Naive thymus-derived CD8-positive, alpha-beta T cell (primary cell): ENCODE results near the gene TTYH1. TPM values are rescaled to one million over a fixed set of nuclear protein-coding genes. Genes with fewer than 3 reads are reported as not detected.
A peak's percentile ranks its signal among the peaks of the same experiment; 100 is the strongest.
"Not testable (repeated sequence)": the region's sequence is repeated elsewhere in the genome, so short reads cannot be mapped to it uniquely, and the experiment has no call there.

Experiments used
- ATAC-seq, 2 donors: fragments of 150-1000 bp; cut with Tn5 transposase in 1 of 2; sonication (Bioruptor Pico), chemical (Tn5 transposase) in 1 of 2; 1 replicate in 1 of 2; 2 replicates in 1 of 2; pipeline ENCODE4 v1.10.0; 2021; ENCODE audit warnings: mild to moderate bottlenecking in 2 of 2, moderate library complexity in 2 of 2
- POLR2A ChIA-PET: fragments of 350-600 bp; sonication (Branson Sonifier 250); formaldehyde crosslinking; loops from one replicate; lab custom pipeline; 2021; ENCODE audit warnings: antibody characterized with exemption; lab: Charles Lee
- DNase-seq, 10 donors: peaks; one replicate each; pipeline versions ENCODE4 v3.0.0 to v3.0.0-alpha.2; 2020 to 2022
- H3K27ac Mint-ChIP-seq, 10 donors: one replicate each; pipeline ENCODE4 v1.8.0; 2020 to 2022; ENCODE audit warnings: mild to moderate bottlenecking in 10 of 10, mixed read lengths in 10 of 10, moderate library complexity in 4 of 10, inconsistent platforms in 1 of 10
- H3K27me3 Mint-ChIP-seq, 5 donors: one replicate each; pipeline ENCODE4 v1.8.0; 2021 to 2022; ENCODE audit warnings: mixed read lengths in 5 of 5
- H3K36me3 Mint-ChIP-seq, 3 donors: one replicate each; pipeline ENCODE4 v1.8.0; 2020 to 2022; ENCODE audit warnings: mixed read lengths in 3 of 3, mild to moderate bottlenecking in 2 of 3, inconsistent platforms in 1 of 3
- H3K4me1 Mint-ChIP-seq, 4 donors: one replicate each; pipeline ENCODE4 v1.8.0; 2021 to 2022; ENCODE audit warnings: mixed read lengths in 4 of 4
- H3K4me3 Mint-ChIP-seq, 10 donors: one replicate each; pipeline ENCODE4 v1.8.0; 2020 to 2022; ENCODE audit warnings: mild to moderate bottlenecking in 10 of 10, mixed read lengths in 10 of 10, moderate library complexity in 6 of 10, inconsistent platforms in 1 of 10
- H3K9me3 Mint-ChIP-seq, 9 donors: one replicate each; pipeline ENCODE4 v1.8.0; 2020 to 2022; ENCODE audit warnings: mixed read lengths in 9 of 9, mild to moderate bottlenecking in 3 of 9, inconsistent platforms in 1 of 9, moderate library complexity in 1 of 9
- polyA plus RNA-seq, 3 donors: library from polyadenylated mRNA; unstranded; fragments of 300-500 nt; fragmentation: Illumina TruSeq; gene quantifications; one replicate each; pipeline ENCODE4 v1.2.3, GENCODE V29; 2021
- total RNA-seq, 8 experiments: library from RNA in 2 of 8; stranded (reverse) in 2 of 8; gene quantifications; one replicate each; pipeline ENCODE4 v1.2.3 and lab custom pipeline; 2021 to 2026

Gene TTYH1
- total RNA-seq (not detected), polyA plus RNA-seq (under 1 TPM in 2 of 3 donors, not detected in 1; 0.04 to 0.65 TPM), total RNA-seq (lab: John Stamatoyannopoulos, UW) (0 to 0.25 (median 0) reads per million in 6 experiments)

- H3K27ac Mint-ChIP-seq: peak within 1 kb of the TSS in 1 of 10 donors; percentile 53
- H3K36me3 Mint-ChIP-seq: peaks cover 0 to 10% (median 0%) of the 10 kb centered on the region in 3 donors
- POLR2A ChIA-PET: interaction anchor here (1.2 kb wide), 1 partner anchor 33 kb away, joined by 4 read pairs; the partner anchor contains the start of gene LENG8
Measured at GRCh38 chr19:54415208-54415900, at the start of gene TTYH1. Gene TTYH1 (plus strand): TSS chr19:54415464. CDS start chr19:54415553, 89 bp downstream.

DNA sequence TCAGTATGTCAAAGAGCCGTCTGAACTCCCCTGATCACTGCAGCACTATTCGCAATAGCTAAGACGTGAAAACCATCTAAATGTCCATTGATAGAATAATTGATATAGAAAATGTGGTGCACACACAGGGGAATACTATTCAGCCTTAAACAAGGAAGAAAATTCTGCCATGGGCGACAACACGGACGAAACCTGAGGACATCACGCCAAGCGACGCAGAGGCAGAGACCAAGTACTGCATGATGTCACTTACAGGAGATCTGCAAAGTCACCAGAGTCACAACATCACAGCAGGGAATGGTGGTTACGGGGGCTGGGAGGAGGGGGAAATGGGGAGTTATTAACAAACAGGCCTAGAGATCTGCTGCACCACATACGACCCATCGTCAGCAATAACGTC, 49.5 kb upstream of the TTYH1 start:
- POLR2A ChIA-PET: interaction anchor here (1.2 to 4.7 kb wide), 3 partner anchors 7 to 22 kb away, joined by 3 to 32 read pairs (median 9); no protein-coding TSS in a partner anchor
- Mint-ChIP-seq H3K4me1 (peaks cover 37 to 89% (median 71%) of the 10 kb centered on the region in 4 donors), H3K27ac (peak overlapping the region in 8 of 10 donors; percentile 27 to 95 (median 88)), H3K4me3 (peak overlapping the region in 9 of 10 donors; percentile 13 to 96 (median 50))
- H3K9me3 Mint-ChIP-seq, H3K36me3 Mint-ChIP-seq, DNase-seq, H3K27me3 Mint-ChIP-seq, ATAC-seq: not testable (repeated sequence)

More at GRCh38 chr19:54415208-54415900, at the start of gene TTYH1:
- peak in 9 of 10 donors; percentile 22 to 66 (median 44) for DNase-seq
- Mint-ChIP-seq H3K4me1 (peaks cover 17 to 24% (median 20%) of the 10 kb centered on the region in 4 donors), H3K27me3 (peaks cover 18 to 54% (median 44%) of the 10 kb centered on the region in 5 donors), H3K9me3 (peaks cover 0 to 12% (median 0%) of the 10 kb centered on the region in 9 donors), H3K4me3 (peak within 1 kb of the TSS in 6 of 10 donors; percentile 5 to 48 (median 24))
- peak; percentile 73 to 79 for ATAC-seq

GRCh38 chr19:54366811-54367210, 48.5 kb upstream of the TTYH1 start:
- no peaks in the 10 kb centered on the region for H3K27me3 Mint-ChIP-seq
- peaks cover 4 to 6% (median 4%) of the 10 kb centered on the region in 3 donors for H3K36me3 Mint-ChIP-seq
- no peak for ATAC-seq
- no peaks in the 10 kb centered on the region for H3K9me3 Mint-ChIP-seq
- POLR2A ChIA-PET: interaction anchor here (0.7 to 1.5 kb wide), 2 partner anchors 10 to 22 kb away, joined by 4 read pairs; no protein-coding TSS in a partner anchor
- H3K27ac Mint-ChIP-seq: peak overlapping the region in 7 of 10 donors; percentile 33 to 95 (median 50)
- peaks cover 37 to 87% (median 70%) of the 10 kb centered on the region in 4 donors for H3K4me1 Mint-ChIP-seq
- peak overlapping the region in 4 of 10 donors; percentile 8 to 54 (median 18) for H3K4me3 Mint-ChIP-seq
- no peak for DNase-seq

- POLR2A ChIA-PET: interaction anchor here (0.9 to 1.5 kb wide), 2 partner anchors 10 to 19 kb away, joined by 3 to 7 read pairs; no protein-coding TSS in a partner anchor
- peaks cover 31 to 83% (median 70%) of the 10 kb centered on the region in 4 donors for H3K4me1 Mint-ChIP-seq
- no peaks in the 10 kb centered on the region for H3K9me3 Mint-ChIP-seq
- no peak for DNase-seq
- peak overlapping the region; percentile 86 to 94 (median 89) for H3K4me3 Mint-ChIP-seq
- ATAC-seq: no peak
- no peaks in the 10 kb centered on the region for H3K36me3 Mint-ChIP-seq
- peak overlapping the region; percentile 78 to 96 (median 92) for H3K27ac Mint-ChIP-seq
- no peaks in the 10 kb centered on the region for H3K27me3 Mint-ChIP-seq
Measured at GRCh38 chr19:54369082-54369687, 46.1 kb upstream of the TTYH1 start.

- not testable (repeated sequence) for H3K36me3 Mint-ChIP-seq, H3K27me3 Mint-ChIP-seq, H3K9me3 Mint-ChIP-seq
- Mint-ChIP-seq H3K4me3 (peak overlapping the region; percentile 86 to 94 (median 89)), H3K27ac (peak overlapping the region; percentile 78 to 96 (median 92)), H3K4me1 (peaks cover 26 to 85% (median 73%) of the 10 kb centered on the region in 4 donors)
- DNase-seq: peak in 1 of 10 donors; percentile 32
- ATAC-seq: peak; percentile 30 to 45
- POLR2A ChIA-PET: interaction anchor here (0.7 to 1.5 kb wide), 4 partner anchors 9 to 21 kb away, joined by 3 to 7 read pairs (median 3); no protein-coding TSS in a partner anchor
Measured at GRCh38 chr19:54369688-54370433, 45.4 kb upstream of the TTYH1 start.

DNA sequence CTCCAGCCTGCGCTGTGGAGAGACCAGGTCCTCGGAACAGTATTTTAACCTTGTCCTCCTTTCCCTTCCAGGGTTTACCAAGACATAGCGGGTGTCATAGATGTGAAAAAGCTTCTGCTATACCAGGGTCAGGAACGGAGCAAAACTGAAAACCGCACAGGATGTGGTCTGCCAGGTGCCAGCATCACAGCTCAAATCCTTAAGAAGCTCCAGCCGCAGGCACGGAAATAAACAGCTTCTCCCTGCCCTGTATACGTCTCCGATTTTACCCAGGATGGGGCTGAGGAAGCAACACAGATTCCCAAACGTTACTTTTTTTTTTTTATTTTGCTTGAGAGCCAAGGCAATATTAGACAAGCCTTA, 44.8 kb upstream of the TTYH1 start:
- ATAC-seq: peak; percentile 68 to 85
- POLR2A ChIA-PET: interaction anchor here (0.7 kb wide), 3 partner anchors 9 to 20 kb away, joined by 3 to 4 read pairs (median 3); no protein-coding TSS in a partner anchor
- not testable (repeated sequence) for H3K36me3 Mint-ChIP-seq, H3K9me3 Mint-ChIP-seq, H3K27me3 Mint-ChIP-seq
- DNase-seq: peak; percentile 18 to 79 (median 63)
- H3K4me1 Mint-ChIP-seq: peaks cover 31 to 85% (median 74%) of the 10 kb centered on the region in 4 donors
- peak overlapping the region; percentile 86 to 94 (median 89) for H3K4me3 Mint-ChIP-seq
- peak overlapping the region; percentile 67 to 96 (median 92) for H3K27ac Mint-ChIP-seq

GRCh38 chr19:54371453-54371852, 43.8 kb upstream of the TTYH1 start:
- H3K9me3 Mint-ChIP-seq: not testable (repeated sequence)
- H3K4me3 Mint-ChIP-seq: peak overlapping the region; percentile 43 to 91 (median 77)

GRCh38 chr19:54373781-54374631, 41.3 kb upstream of the TTYH1 start:
- DNase-seq: no peak
- H3K27me3 Mint-ChIP-seq: no peaks in the 10 kb centered on the region
- H3K4me1 Mint-ChIP-seq: peaks cover 38 to 89% (median 80%) of the 10 kb centered on the region in 4 donors
- POLR2A ChIA-PET: interaction anchor here (0.9 to 3.2 kb wide), 4 partner anchors 9 to 44 kb away, joined by 3 to 31 read pairs (median 6); partner anchors contain the start of gene LAIR1
- H3K27ac Mint-ChIP-seq: peak overlapping the region in 3 of 10 donors; percentile 6 to 48 (median 40)
- no peaks in the 10 kb centered on the region for H3K36me3 Mint-ChIP-seq
- H3K9me3 Mint-ChIP-seq: no peaks in the 10 kb centered on the region
- no peak for ATAC-seq
- H3K4me3 Mint-ChIP-seq: peak overlapping the region in 9 of 10 donors; percentile 16 to 86 (median 68)

More at GRCh38 chr19:54371453-54371852, 43.8 kb upstream of the TTYH1 start:
- H3K27me3 Mint-ChIP-seq, H3K36me3 Mint-ChIP-seq, DNase-seq, ATAC-seq: not testable (repeated sequence)
- H3K4me1 Mint-ChIP-seq: peaks cover 34 to 84% (median 74%) of the 10 kb centered on the region in 4 donors
- H3K27ac Mint-ChIP-seq: peak overlapping the region in 9 of 10 donors; percentile 76 to 92 (median 87)
- POLR2A ChIA-PET: interaction anchor here (1.0 to 3.2 kb wide), 4 partner anchors 9 to 77 kb away, joined by 3 to 31 read pairs (median 6); no protein-coding TSS in a partner anchor

GRCh38 chr19:54375181-54375938, 39.9 kb upstream of the TTYH1 start:
- H3K4me1 Mint-ChIP-seq: peaks cover 41 to 88% (median 85%) of the 10 kb centered on the region in 4 donors
- peak in 1 of 2 donors; percentile 17 for ATAC-seq
- DNase-seq: peak in 1 of 10 donors; percentile 37
- peak overlapping the region; percentile 65 to 89 (median 80) for H3K4me3 Mint-ChIP-seq
- H3K9me3 Mint-ChIP-seq, H3K36me3 Mint-ChIP-seq, H3K27me3 Mint-ChIP-seq: not testable (repeated sequence)
- POLR2A ChIA-PET: interaction anchor here (1.3 to 1.4 kb wide), 2 partner anchors 13 kb away, joined by 6 to 14 read pairs; no protein-coding TSS in a partner anchor
- H3K27ac Mint-ChIP-seq: peak overlapping the region in 9 of 10 donors; percentile 65 to 89 (median 79)

DNA sequence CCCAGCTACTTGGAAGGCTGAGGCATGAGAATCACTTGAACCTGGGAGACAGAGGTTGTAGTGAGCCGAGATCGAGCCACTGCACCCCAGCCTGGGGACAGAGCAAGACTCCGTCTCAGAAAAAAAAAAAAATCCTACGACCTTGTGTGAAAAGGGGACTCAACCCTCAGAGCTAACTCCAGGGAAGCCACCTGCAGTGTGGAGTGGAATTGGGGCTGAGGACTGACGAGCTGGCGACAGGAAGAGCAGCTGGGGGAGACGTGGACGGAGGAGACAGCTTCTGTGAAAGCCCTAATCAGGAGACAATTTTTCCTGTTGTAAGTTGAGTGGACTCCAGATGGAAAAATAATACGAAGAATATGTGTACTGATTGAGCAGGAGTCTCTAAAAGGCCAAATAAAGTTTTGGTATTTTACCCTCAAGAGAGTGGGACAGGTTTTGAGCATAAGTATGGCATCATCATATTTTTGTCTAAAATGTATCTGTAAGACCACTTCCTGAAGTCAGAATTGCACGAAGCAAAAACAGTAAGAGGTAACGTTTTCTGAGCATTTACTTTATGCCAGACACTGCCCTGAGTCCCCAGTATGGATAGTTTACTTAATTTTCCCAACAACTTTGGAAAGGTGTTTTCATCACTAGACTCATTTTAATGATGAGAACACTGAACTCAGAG, 38.5 kb upstream of the TTYH1 start:
- Mint-ChIP-seq H3K27me3 (no peaks in the 10 kb centered on the region), H3K4me1 (peaks cover 41 to 83% (median 81%) of the 10 kb centered on the region in 4 donors), H3K4me3 (peak overlapping the region in 9 of 10 donors; percentile 31 to 70 (median 56)), H3K27ac (peak overlapping the region in 8 of 10 donors; percentile 49 to 91 (median 78)), H3K36me3 (no peaks in the 10 kb centered on the region), H3K9me3 (peaks cover 0 to 3% (median 0%) of the 10 kb centered on the region in 9 donors)
- DNase-seq: no peak
- POLR2A ChIA-PET: interaction anchor here (0.6 to 1.3 kb wide), 8 partner anchors 9 to 1263 kb away, joined by 3 to 14 read pairs (median 4); no protein-coding TSS in a partner anchor
- ATAC-seq: no peak
